HepG2 (cell line): ENCODE results near the gene COL2A1. TPM values are rescaled to one million over a fixed set of nuclear protein-coding genes. Genes with fewer than 3 reads are reported as not detected.

ENCODE experiments used
- ASH2L ChIP-seq: fragments of 300-600, 200-600 bp; sonication (generic); IDR thresholded peaks from 2 replicates; pipeline ENCODE4 v1.7.0; 2017; ENCODE audit warnings: low read depth, mild to moderate bottlenecking, moderate library complexity, mixed read lengths, low read length; ENCODE audit not compliant: insufficient read length
- EP300 ChIP-seq, 3 experiments: sonication (generic) in 1 of 3; formaldehyde crosslinking in 1 of 3; IDR thresholded peaks; 2 replicates each; pipeline versions ENCODE4 v1.5.1 to v1.6.1; 2011 to 2020; ENCODE audit warnings: low read depth in 2 of 3, low read length in 2 of 3, borderline replicate concordance in 1 of 3, improper control_type of control experiment in 1 of 3, mild to moderate bottlenecking in 1 of 3, missing genetic modification reagents in 1 of 3, moderate library complexity in 1 of 3
- GATAD1 ChIP-seq: IDR thresholded peaks from 2 replicates; pipeline ENCODE4 v1.6.1; 2016; ENCODE audit warnings: missing genetic modification reagents, missing compliant biosample characterization
- HOXA9 ChIP-seq: sonication (generic); formaldehyde crosslinking; IDR thresholded peaks from 2 replicates; pipeline ENCODE4 v1.8.1; 2022; ENCODE audit warnings: missing genetic modification reagents, mild to moderate bottlenecking, moderate library complexity, borderline replicate concordance
- POLR2AphosphoS2 ChIP-seq: IDR thresholded peaks from 2 replicates; pipeline ENCODE4 v1.6.1; 2011; ENCODE audit warnings: low read depth, low read length, improper control_type of control experiment
- RBFOX2 ChIP-seq: fragments of 200-400 bp; formaldehyde crosslinking; IDR thresholded peaks from 2 replicates; pipeline ENCODE4 v1.6.1; 2017; ENCODE audit warnings: low read depth, mild to moderate bottlenecking, low read length
- SALL1 ChIP-seq: sonication (generic); formaldehyde crosslinking; IDR thresholded peaks from 2 replicates; pipeline ENCODE4 v1.8.0; 2022; ENCODE audit warnings: mild to moderate bottlenecking, missing genetic modification reagents
- SALL2 ChIP-seq: sonication (generic); formaldehyde crosslinking; IDR thresholded peaks from 2 replicates; pipeline ENCODE4 v1.8.1; 2023; ENCODE audit warnings: mild to moderate bottlenecking, missing genetic modification reagents, inconsistent platforms
- SMAD1 ChIP-seq: sonication (generic); formaldehyde crosslinking; IDR thresholded peaks from 2 replicates; pipeline ENCODE4 v1.4.0; 2020; ENCODE audit warnings: missing genetic modification reagents, low read depth, mild to moderate bottlenecking, borderline replicate concordance
- SOX5 ChIP-seq: IDR thresholded peaks from 2 replicates; pipeline ENCODE4 v1.6.1; 2016; ENCODE audit warnings: borderline replicate concordance
- STAT5B ChIP-seq: sonication (generic); formaldehyde crosslinking; IDR thresholded peaks from 2 replicates; pipeline ENCODE4 v1.4.0; 2020; ENCODE audit warnings: missing genetic modification reagents
- ZBTB38 ChIP-seq: sonication (generic); formaldehyde crosslinking; IDR thresholded peaks from 2 replicates; pipeline ENCODE4 v1.5.1; 2020; ENCODE audit warnings: mild to moderate bottlenecking, missing genetic modification reagents
- ZBTB7A ChIP-seq: sonication (generic); formaldehyde crosslinking; IDR thresholded peaks from 2 replicates; pipeline ENCODE4 v1.8.0; 2022; ENCODE audit warnings: mild to moderate bottlenecking, missing genetic modification reagents
- ZEB1 ChIP-seq: IDR thresholded peaks from 2 replicates; pipeline ENCODE4 v1.6.1; 2012; ENCODE audit warnings: mild to moderate bottlenecking, low read depth, inconsistent platforms; ENCODE audit not compliant: insufficient replicate concordance
- ZKSCAN5 ChIP-seq: sonication (generic); formaldehyde crosslinking; IDR thresholded peaks from 2 replicates; pipeline ENCODE4 v1.5.1; 2020; ENCODE audit warnings: mild to moderate bottlenecking, missing genetic modification reagents
- ZNF296 ChIP-seq: sonication (generic); formaldehyde crosslinking; conservative IDR thresholded peaks from 2 replicates; pipeline ENCODE4 v1.5.0; 2020; ENCODE audit warnings: mild to moderate bottlenecking, missing genetic modification reagents
- ZNF567 ChIP-seq: sonication (generic); formaldehyde crosslinking; IDR thresholded peaks from 2 replicates; pipeline ENCODE4 v1.8.1; 2023; ENCODE audit warnings: mild to moderate bottlenecking, missing genetic modification reagents, borderline replicate concordance
- ZNF660 ChIP-seq: sonication (generic); formaldehyde crosslinking; IDR thresholded peaks from 2 replicates; pipeline ENCODE4 v1.5.1; 2020; ENCODE audit warnings: mild to moderate bottlenecking, low read depth, missing genetic modification reagents, borderline replicate concordance
- ZNF720 ChIP-seq: sonication (generic); formaldehyde crosslinking; IDR thresholded peaks from 2 replicates; pipeline ENCODE4 v1.4.0; 2020; ENCODE audit warnings: missing genetic modification reagents
- ZNF761 ChIP-seq: sonication (generic); formaldehyde crosslinking; conservative IDR thresholded peaks from 2 replicates; pipeline ENCODE4 v1.4.0; 2020; ENCODE audit warnings: mild to moderate bottlenecking, missing genetic modification reagents
- ZNF784 ChIP-seq: sonication (generic); formaldehyde crosslinking; IDR thresholded peaks from 2 replicates; pipeline ENCODE4 v1.5.1; 2020; ENCODE audit warnings: missing genetic modification reagents, mild to moderate bottlenecking, borderline replicate concordance
- polyA plus RNA-seq, 8 experiments: library from polyadenylated mRNA; depleted of rRNA in 3 of 8; stranded (reverse) in 7 of 8; unstranded in 1 of 8; fragments of >200 nt; fragmentation: Illumina TruSeq in 4 of 8; extraction: Trizol in 4 of 8; gene quantifications; 2 replicates each; pipeline versions ENCODE4 v1.2.1 to v1.2.3, GENCODE V29; 2011 to 2016; ENCODE audit warnings: low read depth in 4 of 8, missing spikeins in 1 of 8, mixed read lengths in 1 of 8; ENCODE audit not compliant: insufficient read depth in 1 of 8
- total RNA-seq, 5 experiments: library from RNA; depleted of rRNA; stranded (reverse); fragments of >200 nt; fragmentation: Illumina TruSeq; extraction: Trizol; gene quantifications; 2 replicates each; pipeline ENCODE4 v1.2.3, GENCODE V29; 2016; ENCODE audit warnings: low read depth in 1 of 5
- TF ChIP-seq, protein P1 (sequence below): sonication (generic); formaldehyde crosslinking; IDR thresholded peaks from 2 replicates; pipeline ENCODE4 v1.5.1; 2020; ENCODE audit warnings: mild to moderate bottlenecking, missing genetic modification reagents, moderate library complexity
- TF ChIP-seq, protein P2 (sequence below): sonication (generic); formaldehyde crosslinking; IDR thresholded peaks from 2 replicates; pipeline ENCODE4 v1.8.0; 2022; ENCODE audit warnings: mild to moderate bottlenecking, missing genetic modification reagents, borderline replicate concordance

The COL2A1 gene
- total and polyA plus RNA-seq, 2 of the 13 experiments (the other 11 are each of a cell fraction or from before 2014, with no cell fraction given), result 7.4 to 38.3 TPM

DNA sequence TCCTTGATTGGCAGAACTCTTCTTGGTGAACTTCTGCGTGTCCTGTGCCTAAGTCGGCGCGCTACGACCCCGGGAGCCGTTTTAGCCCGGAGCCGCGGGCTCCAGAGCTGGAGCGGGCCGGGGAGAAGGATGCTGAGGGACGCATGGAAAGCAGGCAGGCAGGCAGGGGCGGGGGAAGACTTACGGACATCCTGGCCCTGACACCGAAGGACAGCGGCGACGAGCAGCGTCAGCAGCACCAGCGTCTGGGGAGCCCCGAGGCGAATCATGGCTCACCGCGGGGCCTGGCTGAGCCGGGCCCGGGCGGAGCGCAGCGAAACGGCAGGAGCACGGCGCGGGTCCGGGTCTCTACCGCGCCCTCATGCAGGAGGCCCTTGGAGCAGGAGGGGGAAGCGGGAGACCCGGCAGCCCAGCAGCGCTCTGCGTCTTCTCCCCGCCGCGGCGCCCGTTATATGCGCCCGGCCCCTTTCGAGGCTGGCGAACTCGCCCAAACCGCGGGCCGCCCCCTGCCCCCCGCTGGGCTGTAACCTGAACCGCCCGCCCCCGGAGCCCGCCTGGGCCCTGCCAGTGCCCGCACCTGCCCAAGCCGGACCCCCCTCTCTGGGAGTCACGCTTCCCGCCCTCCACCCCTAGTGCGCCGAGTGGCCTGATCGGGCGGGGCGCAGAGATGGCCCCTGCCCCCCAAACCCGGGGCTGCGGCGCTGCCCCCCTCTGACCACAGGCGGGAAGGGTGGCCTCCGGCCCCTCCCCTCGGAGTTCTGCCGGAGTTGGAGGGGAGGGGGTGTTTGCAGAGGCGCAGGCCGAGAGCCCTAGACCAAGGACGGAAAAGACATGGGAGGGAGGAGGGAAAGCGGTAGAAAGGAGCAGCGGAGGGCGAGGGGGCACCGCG is at the start of gene COL2A1 (continued):
- no peak for TF ChIP-seq ZNF784 (CRISPR knock-in tag)
- no peak for TF ChIP-seq STAT5B
- no peak for TF ChIP-seq ZEB1
- TF ChIP-seq SALL1, result no peak
- no peak for TF ChIP-seq SALL2
- TF ChIP-seq POLR2AphosphoS2, result no peak
- TF ChIP-seq ASH2L, result peak; percentile 31
- TF ChIP-seq, protein P1, sequence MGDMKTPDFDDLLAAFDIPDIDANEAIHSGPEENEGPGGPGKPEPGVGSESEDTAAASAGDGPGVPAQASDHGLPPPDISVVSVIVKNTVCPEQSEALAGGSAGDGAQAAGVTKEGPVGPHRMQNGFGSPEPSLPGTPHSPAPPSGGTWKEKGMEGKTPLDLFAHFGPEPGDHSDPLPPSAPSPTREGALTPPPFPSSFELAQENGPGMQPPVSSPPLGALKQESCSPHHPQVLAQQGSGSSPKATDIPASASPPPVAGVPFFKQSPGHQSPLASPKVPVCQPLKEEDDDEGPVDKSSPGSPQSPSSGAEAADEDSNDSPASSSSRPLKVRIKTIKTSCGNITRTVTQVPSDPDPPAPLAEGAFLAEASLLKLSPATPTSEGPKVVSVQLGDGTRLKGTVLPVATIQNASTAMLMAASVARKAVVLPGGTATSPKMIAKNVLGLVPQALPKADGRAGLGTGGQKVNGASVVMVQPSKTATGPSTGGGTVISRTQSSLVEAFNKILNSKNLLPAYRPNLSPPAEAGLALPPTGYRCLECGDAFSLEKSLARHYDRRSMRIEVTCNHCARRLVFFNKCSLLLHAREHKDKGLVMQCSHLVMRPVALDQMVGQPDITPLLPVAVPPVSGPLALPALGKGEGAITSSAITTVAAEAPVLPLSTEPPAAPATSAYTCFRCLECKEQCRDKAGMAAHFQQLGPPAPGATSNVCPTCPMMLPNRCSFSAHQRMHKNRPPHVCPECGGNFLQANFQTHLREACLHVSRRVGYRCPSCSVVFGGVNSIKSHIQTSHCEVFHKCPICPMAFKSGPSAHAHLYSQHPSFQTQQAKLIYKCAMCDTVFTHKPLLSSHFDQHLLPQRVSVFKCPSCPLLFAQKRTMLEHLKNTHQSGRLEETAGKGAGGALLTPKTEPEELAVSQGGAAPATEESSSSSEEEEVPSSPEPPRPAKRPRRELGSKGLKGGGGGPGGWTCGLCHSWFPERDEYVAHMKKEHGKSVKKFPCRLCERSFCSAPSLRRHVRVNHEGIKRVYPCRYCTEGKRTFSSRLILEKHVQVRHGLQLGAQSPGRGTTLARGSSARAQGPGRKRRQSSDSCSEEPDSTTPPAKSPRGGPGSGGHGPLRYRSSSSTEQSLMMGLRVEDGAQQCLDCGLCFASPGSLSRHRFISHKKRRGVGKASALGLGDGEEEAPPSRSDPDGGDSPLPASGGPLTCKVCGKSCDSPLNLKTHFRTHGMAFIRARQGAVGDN (CRISPR knock-in tag), result peak; percentile 62; the same call in 1 of the 2 replicates
- 0 out of 2 replicates have a peak, but pooled peaks have one; percentile 37 for TF ChIP-seq HOXA9 (CRISPR knock-in tag)
- no peak for TF ChIP-seq ZNF761 (CRISPR knock-in tag)
- no peak for TF ChIP-seq ZBTB38 (CRISPR knock-in tag)
- TF ChIP-seq ZNF720 (CRISPR knock-in tag), result no peak
- TF ChIP-seq, protein P2, sequence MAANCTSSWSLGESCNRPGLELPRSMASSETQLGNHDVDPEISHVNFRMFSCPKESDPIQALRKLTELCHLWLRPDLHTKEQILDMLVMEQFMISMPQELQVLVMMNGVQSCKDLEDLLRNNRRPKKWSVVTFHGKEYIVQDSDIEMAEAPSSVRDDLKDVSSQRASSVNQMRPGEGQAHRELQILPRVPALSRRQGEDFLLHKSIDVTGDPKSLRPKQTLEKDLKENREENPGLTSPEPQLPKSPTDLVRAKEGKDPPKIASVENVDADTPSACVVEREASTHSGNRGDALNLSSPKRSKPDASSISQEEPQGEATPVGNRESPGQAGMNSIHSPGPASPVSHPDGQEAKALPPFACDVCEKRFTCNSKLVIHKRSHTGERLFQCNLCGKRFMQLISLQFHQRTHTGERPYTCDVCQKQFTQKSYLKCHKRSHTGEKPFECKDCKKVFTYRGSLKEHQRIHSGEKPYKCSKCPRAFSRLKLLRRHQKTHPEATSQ (CRISPR knock-in tag), result 0 out of 2 replicates have a peak, but pooled peaks have one; percentile 34
- 0 out of 2 replicates have a peak, but pooled peaks have one; percentile 14 for TF ChIP-seq SMAD1 (CRISPR knock-in tag)
- no peak for TF ChIP-seq GATAD1 (CRISPR knock-in tag)
- 0 out of 2 replicates have a peak, but pooled peaks have one; percentile 23 for TF ChIP-seq ZBTB7A (CRISPR knock-in tag)
- no peak for TF ChIP-seq ZNF567 (CRISPR knock-in tag)
- TF ChIP-seq ZNF296 (CRISPR knock-in tag), result no peak
- TF ChIP-seq ZKSCAN5 (CRISPR knock-in tag), result no peak
- no peak for TF ChIP-seq ZNF660 (CRISPR knock-in tag)
- TF ChIP-seq EP300 (IDR thresholded peaks at IDR 0.05; ENCODE audit: low read depth in 2 of 2, low read length in 2 of 2), result no peak
- no peak for TF ChIP-seq EP300 (CRISPR knock-in tag; IDR thresholded peaks at IDR 0.05; ENCODE audit: borderline replicate concordance)
- TF ChIP-seq RBFOX2, result peak; percentile 92
- TF ChIP-seq SOX5 (CRISPR knock-in tag), result no peak
